ENCODE measurements around the gene DCTN3. TPM values are rescaled to one million over a fixed set of nuclear protein-coding genes. Genes with fewer than 3 reads are reported as not detected.
A peak's percentile ranks its signal among the peaks of the same experiment; 100 is the strongest.

The DCTN3 gene
- total RNA-seq, 2 donors from 2014 or later: 59.1 to 154 TPM

- peak overlapping the region; percentile 75 to 81 for H3K4me3 ChIP-seq
- H3K9me3 ChIP-seq: no peaks in the 10 kb centered on the region
- peaks cover 0 to 28% of the 10 kb centered on the region in 2 donors for H3K4me1 ChIP-seq
- H3K27ac ChIP-seq: peak overlapping the region in 1 of 2 donors; percentile 92
- no peak for TF ChIP-seq CTCF (IDR thresholded peaks at IDR 0.05)
- H3K36me3 ChIP-seq: peaks cover 13% of the 10 kb centered on the region
- DNase-seq (ENCODE audit: low spot score): no peak
- no peaks in the 10 kb centered on the region for H3K27me3 ChIP-seq
These were observed 9.7 kb downstream of the DCTN3 start for GRCh38 chr9:34610434-34611206.

GRCh38 chr9:34607331-34607730 lies 13.0 kb downstream of the DCTN3 start:
- Histone ChIP-seq H3K27ac (no peak overlapping the region), H3K36me3 (no peaks in the 10 kb centered on the region), H3K9me3 (no peaks in the 10 kb centered on the region), H3K4me3 (no peak overlapping the region), H3K27me3 (no peaks in the 10 kb centered on the region), H3K4me1 (peaks cover 0 to 20% of the 10 kb centered on the region in 2 donors)
- no peak for DNase-seq (ENCODE audit: low spot score)
- TF ChIP-seq CTCF (IDR thresholded peaks at IDR 0.05): no peak

GRCh38 chr9:34606905-34607304 lies 13.4 kb downstream of the DCTN3 start:
- no peaks in the 10 kb centered on the region for H3K36me3 ChIP-seq
- H3K9me3 ChIP-seq: no peaks in the 10 kb centered on the region
- H3K4me1 ChIP-seq: peaks cover 0 to 18% of the 10 kb centered on the region in 2 donors
- no peaks in the 10 kb centered on the region for H3K27me3 ChIP-seq
- no peak overlapping the region for H3K27ac ChIP-seq
- no peak overlapping the region for H3K4me3 ChIP-seq
- no peak for DNase-seq (ENCODE audit: low spot score)
- TF ChIP-seq CTCF (IDR thresholded peaks at IDR 0.05): no peak

- no peak overlapping the region for H3K27ac ChIP-seq
- H3K36me3 ChIP-seq: no peaks in the 10 kb centered on the region
- H3K4me3 ChIP-seq: no peak overlapping the region
- no peaks in the 10 kb centered on the region for H3K27me3 ChIP-seq
- DNase-seq (ENCODE audit: low spot score): no peak
- no peaks in the 10 kb centered on the region for H3K9me3 ChIP-seq
- TF ChIP-seq CTCF (IDR thresholded peaks at IDR 0.05): no peak
- H3K4me1 ChIP-seq: peaks cover 0 to 12% of the 10 kb centered on the region in 2 donors
These were observed 14.1 kb downstream of the DCTN3 start for GRCh38 chr9:34606190-34606589.

GRCh38 chr9:34603610-34604231 lies 16.6 kb downstream of the DCTN3 start:
- Histone ChIP-seq H3K27ac (no peak overlapping the region), H3K4me1 (no peaks in the 10 kb centered on the region), H3K9me3 (no peaks in the 10 kb centered on the region), H3K36me3 (no peaks in the 10 kb centered on the region), H3K27me3 (no peaks in the 10 kb centered on the region), H3K4me3 (no peak overlapping the region)
- peak; percentile 89 for DNase-seq (ENCODE audit: low spot score)
- TF ChIP-seq CTCF (IDR thresholded peaks at IDR 0.05): peak; percentile 79 to 91
